Fibroblast of the aortic adventitia (primary cell): ENCODE data around the gene RFC2. TPM values are rescaled to one million over a fixed set of nuclear protein-coding genes. Genes with fewer than 3 reads are reported as not detected.
"Not testable (repeated sequence)": the region's sequence is repeated elsewhere in the genome, so short reads cannot be mapped to it uniquely, and the experiment has no call there.

Source experiments
- DNase-seq: peaks from one replicate; pipeline ENCODE4 v3.0.0-alpha.2; 2010; ENCODE audit warnings: low read depth
- H3K4me3 ChIP-seq: 2 replicates; pipeline ENCODE4 v1.5.1; 2011; ENCODE audit warnings: low read depth, mild to moderate bottlenecking, control low read depth, low read length, moderate library complexity
- total RNA-seq: library from RNA; depleted of rRNA; stranded (reverse); fragments of >200 nt; gene quantifications from 2 replicates; pipeline ENCODE4 v1.2.3, GENCODE V29; 2012; ENCODE audit warnings: low replicate concordance
- TF ChIP-seq, protein P1 (sequence below): IDR thresholded peaks from 2 replicates; pipeline ENCODE4 v1.5.1; 2011; ENCODE audit warnings: mild to moderate bottlenecking, low read length, control low read depth, inconsistent platforms; ENCODE audit not compliant: insufficient read depth

RFC2 gene
- total RNA-seq, 1 donor, result 39.0 TPM

DNA sequence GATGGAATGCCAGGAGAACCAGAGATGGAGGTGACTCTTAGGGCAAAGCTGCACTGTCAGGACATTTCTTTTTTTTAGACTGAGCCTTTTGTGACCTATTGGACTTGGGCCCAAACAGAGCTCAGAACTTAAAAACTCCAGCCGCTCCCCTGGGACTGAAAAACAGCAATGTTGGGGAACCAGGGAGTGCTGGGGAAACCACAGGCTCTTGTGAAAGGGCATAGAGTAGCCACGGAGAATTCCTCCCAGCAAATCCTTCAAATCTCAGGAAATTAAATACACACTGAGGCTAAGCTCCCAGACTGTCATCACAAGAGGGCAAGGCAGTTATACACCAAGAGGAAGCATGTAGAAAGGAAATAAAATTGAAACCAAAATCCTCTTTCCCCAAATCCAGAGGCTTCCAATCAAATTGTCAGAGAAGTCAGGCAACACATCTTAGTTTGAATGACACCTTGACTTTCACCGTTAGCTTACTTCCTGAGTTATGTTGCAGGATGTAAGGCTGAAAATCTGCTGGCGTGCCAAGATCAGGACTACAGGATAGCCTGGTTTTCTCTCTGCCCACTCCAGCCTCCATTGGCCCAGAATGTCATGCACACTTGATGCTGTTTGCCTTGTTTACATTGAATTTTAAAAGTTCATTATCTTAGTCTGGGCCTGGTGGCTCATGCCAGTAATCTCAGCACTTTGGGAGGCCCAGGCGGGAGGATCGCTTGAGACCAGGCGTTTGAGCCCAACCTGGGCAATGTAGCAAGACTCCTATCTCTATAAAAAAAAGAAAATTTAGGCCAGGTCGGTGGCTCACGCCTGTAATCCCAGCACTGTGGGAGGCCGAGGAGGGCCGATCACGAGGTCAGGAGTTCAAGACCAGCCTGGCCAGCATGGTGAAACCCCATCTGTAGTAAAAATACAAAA is 2.6 kb upstream of the RFC2 start:
- DNase-seq, result peak; percentile 86
- TF ChIP-seq, protein P1, sequence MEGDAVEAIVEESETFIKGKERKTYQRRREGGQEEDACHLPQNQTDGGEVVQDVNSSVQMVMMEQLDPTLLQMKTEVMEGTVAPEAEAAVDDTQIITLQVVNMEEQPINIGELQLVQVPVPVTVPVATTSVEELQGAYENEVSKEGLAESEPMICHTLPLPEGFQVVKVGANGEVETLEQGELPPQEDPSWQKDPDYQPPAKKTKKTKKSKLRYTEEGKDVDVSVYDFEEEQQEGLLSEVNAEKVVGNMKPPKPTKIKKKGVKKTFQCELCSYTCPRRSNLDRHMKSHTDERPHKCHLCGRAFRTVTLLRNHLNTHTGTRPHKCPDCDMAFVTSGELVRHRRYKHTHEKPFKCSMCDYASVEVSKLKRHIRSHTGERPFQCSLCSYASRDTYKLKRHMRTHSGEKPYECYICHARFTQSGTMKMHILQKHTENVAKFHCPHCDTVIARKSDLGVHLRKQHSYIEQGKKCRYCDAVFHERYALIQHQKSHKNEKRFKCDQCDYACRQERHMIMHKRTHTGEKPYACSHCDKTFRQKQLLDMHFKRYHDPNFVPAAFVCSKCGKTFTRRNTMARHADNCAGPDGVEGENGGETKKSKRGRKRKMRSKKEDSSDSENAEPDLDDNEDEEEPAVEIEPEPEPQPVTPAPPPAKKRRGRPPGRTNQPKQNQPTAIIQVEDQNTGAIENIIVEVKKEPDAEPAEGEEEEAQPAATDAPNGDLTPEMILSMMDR, result no peak
- H3K4me3 ChIP-seq, result no peak overlapping the region

GRCh38 chr7:74255461-74255860 is 1.3 kb upstream of the RFC2 start:
- H3K4me3 ChIP-seq, result peak overlapping the region; percentile 98
- not testable (repeated sequence) for DNase-seq

GRCh38 chr7:74254858-74255379 is 720 bp upstream of the RFC2 start:
- no peak for DNase-seq
- peak overlapping the region; percentile 98 for H3K4me3 ChIP-seq
- TF ChIP-seq, protein P1, result no peak

DNA sequence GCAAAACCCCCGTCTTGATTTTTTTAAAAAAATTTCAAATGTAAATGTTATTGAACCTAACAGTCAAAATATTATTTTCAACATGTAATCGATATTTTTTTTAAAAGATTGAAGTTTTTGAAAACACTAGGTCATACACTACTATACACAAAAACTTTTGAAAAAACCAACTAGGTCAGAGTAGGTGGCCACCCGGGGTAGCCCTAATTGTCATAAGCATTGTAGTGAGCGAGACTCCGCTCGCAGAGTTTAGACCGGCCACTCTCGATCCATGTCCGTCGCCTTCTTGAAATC is 417 bp downstream of the RFC2 start:
- peak overlapping the region; percentile 98 for H3K4me3 ChIP-seq
- TF ChIP-seq, protein P1, result no peak
- DNase-seq, result no peak

DNA sequence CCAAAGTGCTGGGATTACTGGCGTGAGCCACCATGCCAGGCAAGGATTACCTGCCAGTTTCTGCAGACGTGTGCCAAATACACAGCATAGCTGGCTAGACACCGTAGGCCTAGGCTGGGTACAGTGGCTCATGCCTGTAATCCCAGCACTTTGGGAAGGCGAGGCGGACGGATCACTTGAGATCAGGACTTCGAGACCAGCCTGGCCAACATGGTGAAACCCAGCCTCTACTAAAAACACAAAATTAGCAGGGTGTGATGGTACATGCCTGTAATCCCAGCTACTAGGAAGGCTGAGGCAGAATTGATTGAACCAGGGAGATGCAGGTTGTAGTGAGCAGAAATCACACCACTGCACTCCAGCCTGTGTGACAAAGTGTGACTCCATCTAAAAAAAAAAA is 868 bp downstream of the RFC2 start:
- H3K4me3 ChIP-seq, result peak overlapping the region; percentile 98
- TF ChIP-seq, protein P1, result no peak
- DNase-seq, result no peak

DNA sequence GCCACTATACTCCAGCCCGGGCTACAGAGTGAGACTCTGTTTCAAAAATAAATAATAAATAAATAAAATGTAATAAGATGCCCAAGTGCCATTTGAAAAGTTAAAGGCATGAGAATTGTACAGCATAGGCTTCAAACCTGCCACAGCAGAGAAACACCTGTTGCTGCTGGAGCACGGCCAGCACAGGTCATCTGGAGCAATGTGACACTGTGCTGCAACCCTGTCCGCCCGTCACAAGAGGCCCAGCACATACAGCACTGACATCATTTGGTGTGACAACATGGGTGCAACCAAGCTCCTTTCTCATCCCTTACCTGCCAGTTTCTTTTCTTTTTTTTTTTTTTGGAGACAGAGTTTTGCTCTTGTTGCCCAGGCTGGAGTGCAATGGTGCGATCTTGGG is 1.3 kb downstream of the RFC2 start:
- H3K4me3 ChIP-seq, result no peak overlapping the region
- TF ChIP-seq, protein P1, result no peak
- DNase-seq, result no peak

GRCh38 chr7:74249058-74249457 is 5.1 kb downstream of the RFC2 start:
- not testable (repeated sequence) for DNase-seq

GRCh38 chr7:74248156-74248555 is 6.0 kb downstream of the RFC2 start:
- no peak overlapping the region for H3K4me3 ChIP-seq
- TF ChIP-seq, protein P1, result no peak
- no peak for DNase-seq

More at GRCh38 chr7:74249058-74249457, 5.1 kb downstream of the RFC2 start:
- H3K4me3 ChIP-seq, result not testable (repeated sequence)
